ENCODE results near the gene ATF7IP2.

DNA sequence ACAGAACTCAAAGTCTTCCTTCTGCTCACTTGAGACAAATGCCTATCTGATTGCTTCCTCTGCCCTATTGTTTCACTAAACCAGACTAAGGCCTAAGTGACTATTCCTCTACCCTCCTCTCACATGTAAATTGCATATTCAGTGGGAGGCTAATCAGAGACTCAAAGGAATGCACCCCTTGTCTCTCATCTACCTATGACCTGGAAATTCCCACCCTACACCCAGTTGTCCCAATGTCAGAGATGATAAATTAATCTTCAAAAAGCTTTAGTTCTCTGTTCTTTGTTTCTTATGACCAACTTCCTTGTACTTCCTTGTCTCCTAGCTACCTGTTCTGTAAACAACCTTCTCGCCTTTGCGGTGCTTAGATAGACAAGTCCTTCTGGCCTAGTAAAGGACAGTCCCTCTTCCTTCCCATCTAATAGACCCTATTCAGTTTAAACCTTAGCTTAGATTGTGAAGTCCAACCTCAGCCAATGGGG, 118.6 kb downstream of the ATF7IP2 start:
- TF ChIP-seq, protein P1, sequence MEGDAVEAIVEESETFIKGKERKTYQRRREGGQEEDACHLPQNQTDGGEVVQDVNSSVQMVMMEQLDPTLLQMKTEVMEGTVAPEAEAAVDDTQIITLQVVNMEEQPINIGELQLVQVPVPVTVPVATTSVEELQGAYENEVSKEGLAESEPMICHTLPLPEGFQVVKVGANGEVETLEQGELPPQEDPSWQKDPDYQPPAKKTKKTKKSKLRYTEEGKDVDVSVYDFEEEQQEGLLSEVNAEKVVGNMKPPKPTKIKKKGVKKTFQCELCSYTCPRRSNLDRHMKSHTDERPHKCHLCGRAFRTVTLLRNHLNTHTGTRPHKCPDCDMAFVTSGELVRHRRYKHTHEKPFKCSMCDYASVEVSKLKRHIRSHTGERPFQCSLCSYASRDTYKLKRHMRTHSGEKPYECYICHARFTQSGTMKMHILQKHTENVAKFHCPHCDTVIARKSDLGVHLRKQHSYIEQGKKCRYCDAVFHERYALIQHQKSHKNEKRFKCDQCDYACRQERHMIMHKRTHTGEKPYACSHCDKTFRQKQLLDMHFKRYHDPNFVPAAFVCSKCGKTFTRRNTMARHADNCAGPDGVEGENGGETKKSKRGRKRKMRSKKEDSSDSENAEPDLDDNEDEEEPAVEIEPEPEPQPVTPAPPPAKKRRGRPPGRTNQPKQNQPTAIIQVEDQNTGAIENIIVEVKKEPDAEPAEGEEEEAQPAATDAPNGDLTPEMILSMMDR (IDR thresholded peaks at IDR 0.05; ENCODE audit: insufficient read depth, low read depth, low read length) = no peak
- no peak for TF ChIP-seq EZH2 (IDR thresholded peaks at IDR 0.05; ENCODE audit: insufficient read depth, low read length)
